Endothelial cell of umbilical vein (primary cell): ENCODE measurements around the gene CFAP300. TPM values are rescaled to one million over a fixed set of nuclear protein-coding genes. Genes with fewer than 3 reads are reported as not detected.

ENCODE experiments used
- BruUV-seq: library from RNA; stranded (reverse); fragments of 400-500 nt; replicated peaks from 2 replicates; lab custom pipeline; 2021; lab: Mats Ljungman, UMichigan
- CTCF ChIA-PET: fragments of 300-600, 350-600 bp; sonication (Branson Sonifier 250); formaldehyde crosslinking; loops from one replicate; lab custom pipeline; 2021; ENCODE audit warnings: antibody characterized with exemption, inconsistent platforms; lab: Charles Lee
- POLR2A ChIA-PET: fragments of 300-600, 350-600 bp; sonication (Branson Sonifier 250); formaldehyde crosslinking; loops from one replicate; lab custom pipeline; 2021; ENCODE audit warnings: antibody characterized with exemption, inconsistent platforms; lab: Charles Lee
- DNase-seq: peaks from one replicate; pipeline ENCODE4 v3.0.0-alpha.2; 2011; ENCODE audit warnings: low read depth, low spot score
- FAIRE-seq: peaks from 2 replicates; lab custom pipeline; 2011; peaks lifted over from hg19 to GRCh38; lab: Jason Lieb, UNC
- H2AFZ ChIP-seq: 2 replicates; pipeline ENCODE4 v1.6.0; 2012; ENCODE audit warnings: low read depth, low read length, control low read depth, inconsistent platforms
- H3K27ac ChIP-seq: 2 replicates; pipeline ENCODE4 v1.5.1; 2011; ENCODE audit warnings: low read depth, mild to moderate bottlenecking, control low read depth, low read length, moderate library complexity; ENCODE audit not compliant: insufficient read depth
- H3K27me3 ChIP-seq, 2 experiments: 2 replicates each; pipeline versions ENCODE4 v1.6.0 to v1.6.1; 2011; ENCODE audit warnings: low read length in 2 of 2, mixed read lengths in 1 of 2; ENCODE audit not compliant: control insufficient read depth in 2 of 2, insufficient read depth in 2 of 2
- H3K36me3 ChIP-seq, 2 experiments: 2 replicates in 1 of 2; 3 replicates in 1 of 2; pipeline ENCODE4 v1.5.1; 2011; ENCODE audit warnings: low read length in 2 of 2, mild to moderate bottlenecking in 1 of 2, moderate library complexity in 1 of 2; ENCODE audit not compliant: control insufficient read depth in 2 of 2, insufficient read depth in 2 of 2; ENCODE audit errors: extremely low read depth in 1 of 2
- H3K4me1 ChIP-seq: 3 replicates; pipeline ENCODE4 v1.5.1; 2011; ENCODE audit warnings: mild to moderate bottlenecking, low read length; ENCODE audit not compliant: control insufficient read depth, insufficient read depth; ENCODE audit errors: extremely low read depth
- H3K4me2 ChIP-seq: 2 replicates; pipeline ENCODE4 v1.6.1; 2011; ENCODE audit warnings: low read length, control low read depth, mixed read lengths; ENCODE audit not compliant: insufficient read depth
- H3K4me3 ChIP-seq, 3 experiments: fragments of 200-600 bp in 1 of 3; sonication (generic), shearing (Covaris generic) in 1 of 3; replicated peaks in 1 of 3; 2 replicates each; pipeline ENCODE4 v1.5.1; 2011 to 2016; ENCODE audit warnings: control low read depth in 3 of 3, low read length in 3 of 3, mild to moderate bottlenecking in 2 of 3, inconsistent platforms in 1 of 3, low read depth in 1 of 3, moderate library complexity in 1 of 3; ENCODE audit not compliant: insufficient read depth in 1 of 3
- H3K79me2 ChIP-seq: 2 replicates; pipeline ENCODE4 v1.6.0; 2012; ENCODE audit warnings: low read length, inconsistent platforms; ENCODE audit not compliant: control insufficient read depth, insufficient read depth
- H3K9ac ChIP-seq: replicated peaks from 2 replicates; pipeline ENCODE3; 2011; ENCODE audit warnings: low read length, control low read depth; ENCODE audit not compliant: insufficient read depth; ENCODE audit errors: extremely low read depth
- H3K9me1 ChIP-seq: replicated peaks from 3 replicates; pipeline ENCODE4 v1.6.0; 2011; ENCODE audit warnings: mild to moderate bottlenecking, low read length; ENCODE audit not compliant: control insufficient read depth, insufficient read depth; ENCODE audit errors: extremely low read depth
- H3K9me3 ChIP-seq: replicated peaks from 2 replicates; pipeline ENCODE4 v1.5.1; 2012; ENCODE audit warnings: low read length, inconsistent platforms; ENCODE audit not compliant: control insufficient read depth, insufficient read depth
- H4K20me1 ChIP-seq: replicated peaks from 2 replicates; pipeline ENCODE3; 2011; ENCODE audit warnings: mild to moderate bottlenecking, low read length; ENCODE audit not compliant: control insufficient read depth, insufficient read depth; ENCODE audit errors: extremely low read depth
- EZH2 ChIP-seq: IDR thresholded peaks from 2 replicates; pipeline ENCODE4 v1.6.1; 2012; ENCODE audit warnings: borderline replicate concordance, low read depth, mild to moderate bottlenecking, moderate library complexity, low read length, inconsistent platforms; ENCODE audit not compliant: severe bottlenecking
- FOS ChIP-seq: IDR thresholded peaks from 2 replicates; pipeline ENCODE4 v1.6.1; 2011; ENCODE audit warnings: mild to moderate bottlenecking, low read length, moderate library complexity, borderline replicate concordance; ENCODE audit not compliant: insufficient read depth
- GATA2 ChIP-seq: IDR thresholded peaks from 2 replicates; pipeline ENCODE4 v1.7.0; 2011; ENCODE audit warnings: low read depth, mild to moderate bottlenecking, moderate library complexity, mixed read lengths, low read length; ENCODE audit not compliant: insufficient read length, insufficient read depth
- MYC ChIP-seq: IDR thresholded peaks from one replicate; pipeline ENCODE4 v1.6.1; 2011; ENCODE audit warnings: mild to moderate bottlenecking, low read depth, low read length
- POLR2A ChIP-seq: IDR thresholded peaks from 2 replicates; pipeline ENCODE4 v1.6.1; 2012; ENCODE audit warnings: low read depth, mild to moderate bottlenecking, control low read depth, low read length
- POLR2AphosphoS5 ChIP-seq: IDR thresholded peaks from 2 replicates; pipeline ENCODE4 v1.6.1; 2012; ENCODE audit warnings: low read depth, mild to moderate bottlenecking, control low read depth, low read length, moderate library complexity; ENCODE audit not compliant: insufficient read depth
- dilution Hi-C: fragments of 300-500 bp; cut with MboI; formaldehyde crosslinking; loops from one replicate; pipeline ENCODE4 v1.15.0; 2019; ENCODE audit warnings: low sequenced_read_pairs; ENCODE audit not compliant: extremely low pct_ligation_motif_present
- intact Hi-C: fragments of 100-400 bp; cut with micrococcal nuclease; formaldehyde crosslinking; loops from one replicate; pipeline ENCODE4 v1.10.0; 2022
- polyA plus RNA-seq, 4 experiments: library from polyadenylated mRNA; depleted of rRNA in 3 of 4; stranded (reverse) in 3 of 4; unstranded in 1 of 4; fragments of >200 nt; gene quantifications; 2 replicates each; pipeline versions ENCODE4 v1.2.1 to v1.2.3, GENCODE V29; 2011 to 2012; ENCODE audit warnings: missing spikeins in 1 of 4
- small RNA-seq: library from RNA; depleted of rRNA; stranded (forward); fragments of <200 nt; gene quantifications from one replicate; pipeline ENCODE3, GENCODE V24; 2012; ENCODE audit warnings: low replicate concordance, low read depth; ENCODE audit not compliant: insufficient read depth, insufficient read length
- total RNA-seq: library from RNA; stranded (reverse); gene quantifications from 2 replicates; pipeline ENCODE4 v1.2.3, GENCODE V29; 2021
- TF ChIP-seq, protein P1 (sequence below), 2 donors: IDR thresholded peaks; 1 replicate in 1 of 2; 2 replicates in 1 of 2; pipeline ENCODE4 v1.5.1; 2011; ENCODE audit warnings: low read length in 2 of 2, mild to moderate bottlenecking in 2 of 2, moderate library complexity in 2 of 2, control low read depth in 1 of 2, inconsistent platforms in 1 of 2, low read depth in 1 of 2; ENCODE audit not compliant: insufficient read depth in 1 of 2; ENCODE audit errors: extremely low read depth in 1 of 2
- TF ChIP-seq, protein P2 (sequence below): IDR thresholded peaks from 2 replicates; pipeline ENCODE4 v1.6.1; 2011; ENCODE audit not compliant: insufficient read depth, insufficient read length

Gene CFAP300
- total and polyA plus RNA-seq, 2 donors (not counting 3 experiments of a cell fraction or from before 2014, with no cell fraction given): 0.07 TPM; not detected in 1

DNA sequence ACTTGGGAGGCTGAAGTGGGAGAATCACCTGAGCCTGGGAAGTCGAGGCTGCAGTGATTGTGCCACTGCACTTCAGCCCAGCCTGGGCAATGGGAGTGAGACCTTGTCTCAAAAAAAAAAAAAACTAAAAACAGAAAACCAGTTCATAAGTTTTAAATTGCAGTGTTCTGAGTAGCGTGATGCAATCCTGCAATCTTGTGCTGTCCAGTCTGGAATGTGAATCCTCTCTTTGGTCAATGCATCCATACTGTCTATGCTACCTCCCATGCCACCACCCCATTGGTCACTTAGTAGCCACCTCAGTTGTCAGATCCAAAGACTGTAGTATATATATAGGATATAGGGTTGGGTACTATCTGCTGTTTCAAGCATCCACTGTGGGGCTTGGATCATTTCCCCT lies 74.1 kb downstream of the CFAP300 start:
- FAIRE-seq (no peak), DNase-seq (no peak)
- H3K9me1 ChIP-seq: no peaks in the 10 kb centered on the region
- intact Hi-C loops (no loop called here), dilution Hi-C loops (no loop called here)
- peaks cover 11% of the 10 kb centered on the region for H3K4me1 ChIP-seq
- ChIA-PET POLR2A (no interaction called here), CTCF (no interaction called here)
- H3K4me2 ChIP-seq: no peak overlapping the region
- H3K9me3 ChIP-seq: no peaks in the 10 kb centered on the region
- H3K4me3 ChIP-seq: no peak overlapping the region
- peaks cover 38% of the 10 kb centered on the region for H4K20me1 ChIP-seq
- no TSS peak for BruUV-seq
- H3K79me2 ChIP-seq: no peaks in the 10 kb centered on the region
- H3K36me3 ChIP-seq: no peaks in the 10 kb centered on the region
- TF ChIP-seq GATA2 (no peak), POLR2AphosphoS5 (no peak), EZH2 (no peak), MYC (no peak), FOS (no peak), POLR2A (no peak)
- TF ChIP-seq, protein P1, sequence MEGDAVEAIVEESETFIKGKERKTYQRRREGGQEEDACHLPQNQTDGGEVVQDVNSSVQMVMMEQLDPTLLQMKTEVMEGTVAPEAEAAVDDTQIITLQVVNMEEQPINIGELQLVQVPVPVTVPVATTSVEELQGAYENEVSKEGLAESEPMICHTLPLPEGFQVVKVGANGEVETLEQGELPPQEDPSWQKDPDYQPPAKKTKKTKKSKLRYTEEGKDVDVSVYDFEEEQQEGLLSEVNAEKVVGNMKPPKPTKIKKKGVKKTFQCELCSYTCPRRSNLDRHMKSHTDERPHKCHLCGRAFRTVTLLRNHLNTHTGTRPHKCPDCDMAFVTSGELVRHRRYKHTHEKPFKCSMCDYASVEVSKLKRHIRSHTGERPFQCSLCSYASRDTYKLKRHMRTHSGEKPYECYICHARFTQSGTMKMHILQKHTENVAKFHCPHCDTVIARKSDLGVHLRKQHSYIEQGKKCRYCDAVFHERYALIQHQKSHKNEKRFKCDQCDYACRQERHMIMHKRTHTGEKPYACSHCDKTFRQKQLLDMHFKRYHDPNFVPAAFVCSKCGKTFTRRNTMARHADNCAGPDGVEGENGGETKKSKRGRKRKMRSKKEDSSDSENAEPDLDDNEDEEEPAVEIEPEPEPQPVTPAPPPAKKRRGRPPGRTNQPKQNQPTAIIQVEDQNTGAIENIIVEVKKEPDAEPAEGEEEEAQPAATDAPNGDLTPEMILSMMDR (IDR thresholded peaks at IDR 0.05; ENCODE audit: extremely low read depth in 1 of 2, insufficient read depth in 1 of 2, low read depth in 1 of 2, low read length in 2 of 2): no peak
- TF ChIP-seq, protein P2, sequence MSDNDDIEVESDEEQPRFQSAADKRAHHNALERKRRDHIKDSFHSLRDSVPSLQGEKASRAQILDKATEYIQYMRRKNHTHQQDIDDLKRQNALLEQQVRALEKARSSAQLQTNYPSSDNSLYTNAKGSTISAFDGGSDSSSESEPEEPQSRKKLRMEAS: no peak
- no peak overlapping the region for H2AFZ ChIP-seq
- H3K9ac ChIP-seq: no peak overlapping the region
- H3K27me3 ChIP-seq: peaks cover 3 to 24% of the 10 kb centered on the region in 2 experiments
- no peak overlapping the region for H3K27ac ChIP-seq

Small RNAs within 50 kb of the gene (small RNA-seq; reads per million reads assigned to genes)
- not detected for gene RNA5SP535

Other genes starting within 250 kb of the CFAP300 start
- 5.8 and 9.1 TPM in 2 replicates for gene CEP126, start 132.4 kb upstream of the CFAP300 start, total RNA-seq
- gene CEP126, start 132.4 kb upstream of the CFAP300 start, polyA plus RNA-seq: 2.9 and 3.6 TPM in 2 replicates
- not detected in 2 replicates for gene ANGPTL5, start 130.9 kb upstream of the CFAP300 start, total RNA-seq
- 0.03 and 0.12 TPM in 2 replicates for gene ANGPTL5, start 130.9 kb upstream of the CFAP300 start, polyA plus RNA-seq
- gene YAP1, start 63.0 kb downstream of the CFAP300 start, total RNA-seq: 36.5 and 48.9 TPM in 2 replicates
- gene YAP1, start 63.0 kb downstream of the CFAP300 start, polyA plus RNA-seq: 32.6 and 34.2 TPM in 2 replicates